Right lobe of liver (tissue), 6 donors: ENCODE results near the gene CARHSP1. TPM values are rescaled to one million over a fixed set of nuclear protein-coding genes. Genes with fewer than 3 reads are reported as not detected.

Experiments used
- ATAC-seq, 4 donors: fragments of 200-7000 bp; cut with Tn5 transposase; one replicate each; pipeline ENCODE4 v1.9.1; 2020; ENCODE audit warnings: mild to moderate bottlenecking in 4 of 4, moderate library complexity in 4 of 4
- DNase-seq, 3 donors: peaks; one replicate each; pipeline ENCODE4 v3.0.0-alpha.2; 2020
- H3K27ac ChIP-seq, 3 donors: fragments of 200-600 bp; one replicate each; pipeline ENCODE4 v1.8.0; 2022
- H3K27me3 ChIP-seq, 2 donors: fragments of 200-600 bp; one replicate each; pipeline ENCODE4 v1.8.0; 2022
- H3K36me3 ChIP-seq, 4 donors: fragments of 200-600 bp; sonication (generic) in 1 of 4; one replicate each; pipeline versions ENCODE4 v1.5.1 to v1.8.0; 2017 to 2022; ENCODE audit warnings: control low read depth in 1 of 4
- H3K4me1 ChIP-seq, 4 donors: fragments of 200-600 bp; sonication (generic) in 1 of 4; one replicate each; pipeline versions ENCODE4 v1.5.1 to v1.8.0; 2017 to 2022; ENCODE audit warnings: control low read depth in 1 of 4
- H3K4me3 ChIP-seq, 3 donors: fragments of 200-600 bp; one replicate each; pipeline ENCODE4 v1.8.0; 2022
- H3K9me3 ChIP-seq, 4 donors: fragments of 200-600 bp; sonication (generic) in 1 of 4; one replicate each; pipeline versions ENCODE4 v1.5.1 to v1.8.0; 2017 to 2022; ENCODE audit warnings: control low read depth in 1 of 4
- CTCF ChIP-seq, 4 donors: fragments of 200-600 bp in 3 of 4; fragments of 450-650 bp in 1 of 4; IDR thresholded peaks; one replicate each; pipeline versions ENCODE4 v1.5.1 to v1.8.0; 2016 to 2022; ENCODE audit warnings: antibody characterized with exemption in 4 of 4, mild to moderate bottlenecking in 2 of 4
- POLR2A ChIP-seq: fragments of 450-650 bp; IDR thresholded peaks from one replicate; pipeline ENCODE4 v1.6.1; 2017; ENCODE audit warnings: antibody characterized with exemption, mild to moderate bottlenecking
- WGBS: methylation state at CpG from one replicate; pipeline ENCODE4 v1.1.6; 2018; ENCODE audit warnings: low coverage, low lambda C conversion rate; ENCODE audit not compliant: insufficient coverage; ENCODE audit errors: missing lambda C conversion rate; 5-methylcytosine and 5-hydroxymethylcytosine counted together
- intact Hi-C, 2 donors: fragments of 100-400 bp; cut with DNase I; formaldehyde crosslinking; loops; one replicate each; pipeline versions ENCODE4 v1.11.2 to v1.14.1; 2022
- total RNA-seq, 6 experiments: library from RNA; depleted of rRNA in 2 of 6; stranded (reverse); fragments of >200 nt in 2 of 6; fragmentation: NEBNext Ultra II Directional in 3 of 6; extraction: Animal tissue kit (Norgen Biotek cat#: 25700) in 3 of 6; gene quantifications; one replicate each; pipeline versions ENCODE4 v1.1.0 to v1.2.4, GENCODE V29; 2016 to 2023
- donor health status: DM: no; HTN: yes; CAD: no.
- donor health status: DM: no; HTN: no; CAD: no.
- donor health status: DM: no; HTN: no; CAD: no.
- donor health status: DM: no; HTN: yes; CAD: no.
- donor health status: DM: no; HTN: yes; CAD: no.

The CARHSP1 gene
- total RNA-seq, 6 experiments from 2014 or later = 61.5 to 132 (median 73.1) TPM

- Histone ChIP-seq H3K4me1 (no peaks in the 10 kb centered on the region), H3K9me3 (no peaks in the 10 kb centered on the region), H3K4me3 (no peak overlapping the region), H3K27ac (no peak overlapping the region), H3K36me3 (peaks cover 0 to 27% (median 9%) of the 10 kb centered on the region in 4 donors), H3K27me3 (no peaks in the 10 kb centered on the region)
- ATAC-seq (no peak), DNase-seq (no peak)
- intact Hi-C loops = no loop called here
- WGBS = 70% methylated on average over 3 of the region's 3 CpGs
- no peak for TF ChIP-seq CTCF (IDR thresholded peaks at IDR 0.05)
- no peak for TF ChIP-seq POLR2A
These were observed 42.4 kb downstream of the CARHSP1 start for GRCh38 chr16:8826278-8826879.

GRCh38 chr16:8822403-8822802, 46.4 kb downstream of the CARHSP1 start:
- ATAC-seq (no peak), DNase-seq (no peak)
- no peak overlapping the region for H3K27ac ChIP-seq
- no peaks in the 10 kb centered on the region for H3K9me3 ChIP-seq
- peaks cover 0 to 16% (median 7%) of the 10 kb centered on the region in 4 donors for H3K36me3 ChIP-seq
- H3K27me3 ChIP-seq = no peaks in the 10 kb centered on the region
- H3K4me1 ChIP-seq = peaks cover 0 to 9% (median 0%) of the 10 kb centered on the region in 4 donors
- intact Hi-C loops = no loop called here
- no peak overlapping the region for H3K4me3 ChIP-seq
- 95% methylated on average over 3 of the region's 3 CpGs for WGBS
- TF ChIP-seq CTCF (IDR thresholded peaks at IDR 0.05) = no peak
- no peak for TF ChIP-seq POLR2A

GRCh38 chr16:8819411-8820034, 49.3 kb downstream of the CARHSP1 start:
- Histone ChIP-seq H3K9me3 (no peaks in the 10 kb centered on the region), H3K4me1 (peaks cover 0 to 9% (median 0%) of the 10 kb centered on the region in 4 donors), H3K27me3 (no peaks in the 10 kb centered on the region), H3K4me3 (no peak overlapping the region), H3K36me3 (peaks cover 0 to 32% (median 17%) of the 10 kb centered on the region in 4 donors), H3K27ac (peak overlapping the region in 1 of 3 donors; percentile 6)
- ATAC-seq (no peak), DNase-seq (no peak)
- TF ChIP-seq CTCF (IDR thresholded peaks at IDR 0.05) = no peak
- no peak for TF ChIP-seq POLR2A
- intact Hi-C loops = no loop called here
- WGBS = 79% methylated on average over 6 of the region's 6 CpGs

- WGBS = 67% methylated on average over 7 of the region's 10 CpGs
- no peaks in the 10 kb centered on the region for H3K9me3 ChIP-seq
- TF ChIP-seq CTCF (IDR thresholded peaks at IDR 0.05) (no peak), POLR2A (no peak)
- H3K4me1 ChIP-seq = peaks cover 0 to 9% (median 0%) of the 10 kb centered on the region in 4 donors
- DNase-seq (no peak), ATAC-seq (no peak)
- intact Hi-C loops = no loop called here
- no peaks in the 10 kb centered on the region for H3K27me3 ChIP-seq
- peaks cover 0 to 41% (median 17%) of the 10 kb centered on the region in 4 donors for H3K36me3 ChIP-seq
- H3K4me3 ChIP-seq = no peak overlapping the region
- no peak overlapping the region for H3K27ac ChIP-seq
These were observed 50.1 kb downstream of the CARHSP1 start for GRCh38 chr16:8818504-8819270.
